Smooth muscle cell (in vitro differentiated cells): Measurements from ENCODE around the gene ADAMTS3. TPM values are rescaled to one million over a fixed set of nuclear protein-coding genes. Genes with fewer than 3 reads are reported as not detected.

Experiments
- DNase-seq: peaks from one replicate; lab custom pipeline; 2025; ENCODE audit not compliant: unreplicated experiment; lab: John Stamatoyannopoulos, UW
- H2AFZ ChIP-seq: fragments of 200-600 bp; sonication (generic); 2 replicates; pipeline ENCODE4 v1.6.0; 2016; ENCODE audit warnings: antibody characterized with exemption, low read depth, mild to moderate bottlenecking
- H3F3A ChIP-seq: fragments of 200-600 bp; sonication (generic); 2 replicates; pipeline ENCODE4 v1.6.0; 2017; ENCODE audit warnings: antibody characterized with exemption, low read depth
- H3K27ac ChIP-seq: fragments of 200-600 bp; sonication (generic); 2 replicates; pipeline ENCODE4 v1.5.1; 2016; ENCODE audit warnings: low read depth, mild to moderate bottlenecking
- H3K27me3 ChIP-seq: fragments of 200-600 bp; sonication (generic); 2 replicates; pipeline ENCODE4 v1.6.1; 2016; ENCODE audit warnings: low read depth, mild to moderate bottlenecking
- H3K36me3 ChIP-seq: fragments of 200-600 bp; sonication (generic); 2 replicates; pipeline ENCODE4 v1.5.1; 2016; ENCODE audit warnings: low read depth
- H3K4me1 ChIP-seq: fragments of 200-600 bp; sonication (generic); 2 replicates; pipeline ENCODE4 v1.5.1; 2016; ENCODE audit warnings: low read depth
- H3K4me2 ChIP-seq: fragments of 200-600 bp; sonication (generic); 2 replicates; pipeline ENCODE4 v1.6.0; 2016; ENCODE audit warnings: mild to moderate bottlenecking
- H3K4me3 ChIP-seq: fragments of 200-600 bp; sonication (generic); 2 replicates; pipeline ENCODE4 v1.5.1; 2016; ENCODE audit warnings: mild to moderate bottlenecking
- H3K79me2 ChIP-seq: fragments of 200-600 bp; sonication (generic); 2 replicates; pipeline ENCODE4 v1.6.0; 2016; ENCODE audit warnings: low read depth, mild to moderate bottlenecking
- H3K9ac ChIP-seq: fragments of 200-600 bp; sonication (generic); 2 replicates; pipeline ENCODE4 v1.6.0; 2016; ENCODE audit warnings: low read depth
- H3K9me3 ChIP-seq: fragments of 200-600 bp; sonication (generic); replicated peaks from 2 replicates; pipeline ENCODE4 v1.5.1; 2016; ENCODE audit warnings: low read depth
- H4K20me1 ChIP-seq: fragments of 200-600 bp; sonication (generic); 2 replicates; pipeline ENCODE4 v1.6.0; 2016; ENCODE audit warnings: low read depth
- whole genome bisulfite sequencing: methylation state at CpG from one replicate; pipeline ENCODE4 v1.1.7; 2016; ENCODE audit warnings: low lambda C conversion rate; 5-methylcytosine and 5-hydroxymethylcytosine counted together
- polyA plus RNA-seq: library from polyadenylated mRNA; unstranded; fragments of >200 nt; fragmentation: Nextera tagmentation; extraction: Ambion mirVana; gene quantifications from 2 replicates; pipeline ENCODE4 v1.2.1, GENCODE V29; 2016
- total RNA-seq: library from RNA; depleted of rRNA; stranded (reverse); fragments of >200 nt; gene quantifications from 2 replicates; pipeline ENCODE4 v1.2.3, GENCODE V29; 2014
- TF ChIP-seq, protein P1 (sequence below): fragments of 200-600 bp; sonication (generic); IDR thresholded peaks from 2 replicates; pipeline ENCODE4 v1.5.1; 2017; ENCODE audit warnings: borderline replicate concordance, mild to moderate bottlenecking, antibody characterized with exemption; ENCODE audit not compliant: insufficient read depth, poor library complexity, severe bottlenecking

ADAMTS3 gene
- total and polyA plus RNA-seq, 2 experiments from 2014 or later: 0.15 to 2.2 TPM

DNA sequence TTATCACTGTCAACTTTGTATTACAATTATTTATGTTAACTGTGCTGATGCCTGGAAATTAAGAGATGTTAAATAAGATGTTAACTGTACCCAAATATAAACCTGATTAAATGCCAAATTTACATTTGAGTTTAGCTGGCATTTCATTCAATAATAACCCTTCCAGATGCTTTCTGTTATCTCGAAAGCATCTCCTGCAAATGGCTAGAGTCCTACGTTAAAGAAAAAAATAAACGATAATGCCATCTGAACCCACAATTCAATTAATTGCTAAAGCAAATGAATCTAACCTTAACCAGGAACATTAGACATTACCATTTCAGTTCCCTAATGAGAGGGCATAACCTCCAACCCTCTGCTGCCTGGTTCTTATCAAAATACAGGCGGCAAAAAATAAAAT, 145.0 kb downstream of the ADAMTS3 start:
- Histone ChIP-seq H3K36me3 (no peaks in the 10 kb centered on the region), H3K4me1 (no peaks in the 10 kb centered on the region), H3F3A (no peaks in the 10 kb centered on the region), H3K9me3 (no peaks in the 10 kb centered on the region), H3K27ac (no peak overlapping the region), H3K4me3 (no peak overlapping the region), H2AFZ (no peak overlapping the region), H3K9ac (no peak overlapping the region), H3K4me2 (no peak overlapping the region), H4K20me1 (no peaks in the 10 kb centered on the region), H3K27me3 (no peaks in the 10 kb centered on the region), H3K79me2 (no peaks in the 10 kb centered on the region)
- WGBS: 83% methylated on average over 4 of the region's 4 CpGs
- TF ChIP-seq, protein P1, sequence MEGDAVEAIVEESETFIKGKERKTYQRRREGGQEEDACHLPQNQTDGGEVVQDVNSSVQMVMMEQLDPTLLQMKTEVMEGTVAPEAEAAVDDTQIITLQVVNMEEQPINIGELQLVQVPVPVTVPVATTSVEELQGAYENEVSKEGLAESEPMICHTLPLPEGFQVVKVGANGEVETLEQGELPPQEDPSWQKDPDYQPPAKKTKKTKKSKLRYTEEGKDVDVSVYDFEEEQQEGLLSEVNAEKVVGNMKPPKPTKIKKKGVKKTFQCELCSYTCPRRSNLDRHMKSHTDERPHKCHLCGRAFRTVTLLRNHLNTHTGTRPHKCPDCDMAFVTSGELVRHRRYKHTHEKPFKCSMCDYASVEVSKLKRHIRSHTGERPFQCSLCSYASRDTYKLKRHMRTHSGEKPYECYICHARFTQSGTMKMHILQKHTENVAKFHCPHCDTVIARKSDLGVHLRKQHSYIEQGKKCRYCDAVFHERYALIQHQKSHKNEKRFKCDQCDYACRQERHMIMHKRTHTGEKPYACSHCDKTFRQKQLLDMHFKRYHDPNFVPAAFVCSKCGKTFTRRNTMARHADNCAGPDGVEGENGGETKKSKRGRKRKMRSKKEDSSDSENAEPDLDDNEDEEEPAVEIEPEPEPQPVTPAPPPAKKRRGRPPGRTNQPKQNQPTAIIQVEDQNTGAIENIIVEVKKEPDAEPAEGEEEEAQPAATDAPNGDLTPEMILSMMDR: no peak
- no peak for DNase-seq

DNA sequence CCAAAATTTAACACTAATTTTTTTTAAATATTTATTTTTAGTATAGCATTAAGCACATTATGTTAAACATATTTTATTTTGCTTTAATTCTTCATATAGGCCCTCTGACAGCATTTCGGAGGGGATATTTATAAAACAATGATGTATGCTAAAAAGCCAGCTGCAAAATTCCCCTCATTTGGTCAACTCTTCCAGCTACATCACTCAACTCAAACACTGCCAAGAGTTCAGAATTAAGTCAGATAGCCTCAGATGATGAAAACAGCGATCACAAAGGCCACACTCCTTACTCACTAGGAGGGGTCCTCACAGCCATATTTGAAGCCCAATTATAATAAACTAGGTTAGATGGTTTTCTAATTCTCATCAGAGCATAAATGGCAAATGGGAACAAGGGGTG, 146.6 kb downstream of the ADAMTS3 start:
- 98% methylated on average over 2 of the region's 2 CpGs for WGBS
- Histone ChIP-seq H3K9ac (no peak overlapping the region), H3K9me3 (no peaks in the 10 kb centered on the region), H4K20me1 (no peaks in the 10 kb centered on the region), H3K4me3 (no peak overlapping the region), H3F3A (no peaks in the 10 kb centered on the region), H2AFZ (no peak overlapping the region), H3K27ac (no peak overlapping the region), H3K4me2 (no peak overlapping the region), H3K4me1 (no peaks in the 10 kb centered on the region), H3K36me3 (no peaks in the 10 kb centered on the region), H3K79me2 (no peaks in the 10 kb centered on the region), H3K27me3 (no peaks in the 10 kb centered on the region)
- TF ChIP-seq, protein P1: no peak
- DNase-seq: no peak

DNA sequence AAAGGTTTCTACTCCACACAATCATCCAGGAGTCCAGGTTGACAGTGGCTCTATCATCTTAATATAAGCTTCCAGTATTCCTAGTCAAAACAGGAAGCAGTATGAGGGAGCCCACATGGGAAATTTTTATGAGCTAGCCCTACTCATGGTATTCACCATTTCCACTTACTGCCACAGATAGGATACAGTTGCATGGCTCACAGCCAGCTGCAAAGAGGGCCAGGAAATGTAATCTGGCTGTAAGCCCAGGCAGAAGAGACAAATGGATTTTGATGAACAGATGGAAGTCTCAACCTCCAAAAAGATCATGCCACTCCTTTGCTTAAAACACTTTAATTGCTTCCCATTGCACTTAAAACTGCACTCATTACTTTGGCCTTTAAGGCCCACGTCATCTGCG, 150.6 kb downstream of the ADAMTS3 start:
- no peak overlapping the region for H2AFZ ChIP-seq
- H3K27ac ChIP-seq: no peak overlapping the region
- no peaks in the 10 kb centered on the region for H3K79me2 ChIP-seq
- no peak overlapping the region for H3K4me3 ChIP-seq
- DNase-seq: no peak
- TF ChIP-seq, protein P1: no peak
- H3K4me1 ChIP-seq: no peaks in the 10 kb centered on the region
- H3K27me3 ChIP-seq: no peaks in the 10 kb centered on the region
- no peak overlapping the region for H3K4me2 ChIP-seq
- no peaks in the 10 kb centered on the region for H4K20me1 ChIP-seq
- no peaks in the 10 kb centered on the region for H3K9me3 ChIP-seq
- H3F3A ChIP-seq: no peaks in the 10 kb centered on the region
- H3K9ac ChIP-seq: no peak overlapping the region
- 84% methylated on average over 2 of the region's 2 CpGs for WGBS
- H3K36me3 ChIP-seq: no peaks in the 10 kb centered on the region

DNA sequence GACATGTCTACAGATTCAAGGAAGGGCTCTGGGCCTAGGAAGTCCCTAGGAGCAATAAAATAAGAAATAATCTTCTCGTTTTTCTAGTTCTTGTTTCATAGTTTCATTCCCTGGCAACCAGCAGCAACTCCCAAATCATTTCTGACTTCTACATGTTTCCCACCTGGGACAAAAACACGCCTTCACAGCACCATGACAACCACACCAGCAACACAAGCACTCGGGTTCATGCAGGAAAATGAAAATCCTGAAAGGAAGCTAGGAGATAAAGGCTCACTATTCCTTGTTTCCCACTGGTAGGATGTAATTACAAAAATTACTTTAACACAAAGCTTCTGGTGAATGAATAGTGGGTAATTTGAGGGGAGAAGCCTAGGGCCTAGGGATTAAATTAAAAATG, 158.9 kb downstream of the ADAMTS3 start:
- TF ChIP-seq, protein P1: no peak
- H3K9me3 ChIP-seq: no peaks in the 10 kb centered on the region
- no peak overlapping the region for H3K9ac ChIP-seq
- H3F3A ChIP-seq: no peaks in the 10 kb centered on the region
- H2AFZ ChIP-seq: no peak overlapping the region
- no peaks in the 10 kb centered on the region for H4K20me1 ChIP-seq
- no peak overlapping the region for H3K27ac ChIP-seq
- no peak overlapping the region for H3K4me3 ChIP-seq
- H3K36me3 ChIP-seq: no peaks in the 10 kb centered on the region
- WGBS: 64% methylated on average over 3 of the region's 3 CpGs
- H3K4me2 ChIP-seq: no peak overlapping the region
- H3K4me1 ChIP-seq: no peaks in the 10 kb centered on the region
- DNase-seq: no peak
- H3K79me2 ChIP-seq: no peaks in the 10 kb centered on the region
- H3K27me3 ChIP-seq: no peaks in the 10 kb centered on the region
